Calu3 (cell line): ENCODE results near the gene PPP3R1. TPM values are rescaled to one million over a fixed set of nuclear protein-coding genes. Genes with fewer than 3 reads are reported as not detected.

Experiments used
- BruUV-seq: library from RNA; stranded (reverse); fragments of 400-500 nt; replicated peaks from 2 replicates; lab custom pipeline; 2021; lab: Mats Ljungman, UMichigan
- CTCF ChIA-PET: fragments of 300-600 bp; sonication (Branson Sonifier 250); formaldehyde crosslinking; loops from one replicate; lab custom pipeline; 2022; ENCODE audit warnings: antibody characterized with exemption; lab: Charles Lee
- DNase-seq: peaks from one replicate; pipeline ENCODE4 v3.0.0; 2022
- H3K27ac Mint-ChIP-seq: one replicate; pipeline ENCODE4 v1.8.0; 2022; ENCODE audit warnings: mixed read lengths; ENCODE audit not compliant: unreplicated experiment
- H3K27me3 Mint-ChIP-seq: one replicate; pipeline ENCODE4 v1.8.0; 2022; ENCODE audit warnings: mixed read lengths; ENCODE audit not compliant: unreplicated experiment
- H3K36me3 Mint-ChIP-seq: one replicate; pipeline ENCODE4 v1.8.0; 2022; ENCODE audit warnings: mild to moderate bottlenecking, moderate library complexity, mixed read lengths; ENCODE audit not compliant: insufficient read depth, unreplicated experiment
- H3K4me1 Mint-ChIP-seq: one replicate; pipeline ENCODE4 v1.8.0; 2022; ENCODE audit warnings: mild to moderate bottlenecking, low read depth, mixed read lengths; ENCODE audit not compliant: unreplicated experiment
- H3K4me3 Mint-ChIP-seq: one replicate; pipeline ENCODE4 v1.8.0; 2022; ENCODE audit warnings: mild to moderate bottlenecking, low read depth, moderate library complexity, mixed read lengths; ENCODE audit not compliant: unreplicated experiment
- H3K9me3 Mint-ChIP-seq: one replicate; pipeline ENCODE4 v1.8.0; 2022; ENCODE audit warnings: low read depth, mixed read lengths; ENCODE audit not compliant: unreplicated experiment
- intact Hi-C: fragments of 100-400 bp; cut with micrococcal nuclease; formaldehyde crosslinking; loops from one replicate; pipeline ENCODE4 v1.10.0; 2022; ENCODE audit not compliant: unreplicated experiment
- total RNA-seq: library from RNA; stranded (reverse); gene quantifications from 2 replicates; pipeline ENCODE4 v1.2.3, GENCODE V29; 2022
- TF ChIP-seq, protein P1 (sequence below): fragments of 200-600 bp; IDR thresholded peaks from one replicate; pipeline ENCODE4 v1.8.0; 2022; ENCODE audit warnings: antibody characterized with exemption; ENCODE audit not compliant: unreplicated experiment

PPP3R1 gene
- total RNA-seq, 1 experiment from 2014 or later, result 63.4 TPM

DNA sequence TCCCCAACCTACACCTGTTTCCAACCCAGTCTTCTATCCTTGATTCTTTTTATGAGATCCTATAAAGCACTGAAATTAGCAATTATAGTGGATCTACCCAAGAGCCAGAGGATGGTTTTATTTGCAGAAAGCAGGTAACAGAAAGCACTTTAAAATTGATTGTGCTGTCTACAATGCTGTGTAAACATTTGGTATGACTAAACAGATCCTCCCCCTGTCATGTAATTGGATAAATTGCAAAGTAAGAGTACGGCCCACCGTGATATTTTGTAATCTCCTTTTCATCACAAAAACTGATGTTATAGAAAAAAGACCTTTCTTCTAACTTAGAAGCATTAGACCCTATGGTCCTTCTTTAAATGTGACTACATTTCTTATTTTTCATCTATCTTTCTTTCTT is 11.3 kb upstream of the PPP3R1 start:
- H3K27ac Mint-ChIP-seq, result no peak overlapping the region
- DNase-seq, result no peak
- H3K27me3 Mint-ChIP-seq, result no peaks in the 10 kb centered on the region
- no peaks in the 10 kb centered on the region for H3K9me3 Mint-ChIP-seq
- H3K4me1 Mint-ChIP-seq, result no peaks in the 10 kb centered on the region
- CTCF ChIA-PET, result no interaction called here
- no TSS peak for BruUV-seq
- TF ChIP-seq, protein P1, sequence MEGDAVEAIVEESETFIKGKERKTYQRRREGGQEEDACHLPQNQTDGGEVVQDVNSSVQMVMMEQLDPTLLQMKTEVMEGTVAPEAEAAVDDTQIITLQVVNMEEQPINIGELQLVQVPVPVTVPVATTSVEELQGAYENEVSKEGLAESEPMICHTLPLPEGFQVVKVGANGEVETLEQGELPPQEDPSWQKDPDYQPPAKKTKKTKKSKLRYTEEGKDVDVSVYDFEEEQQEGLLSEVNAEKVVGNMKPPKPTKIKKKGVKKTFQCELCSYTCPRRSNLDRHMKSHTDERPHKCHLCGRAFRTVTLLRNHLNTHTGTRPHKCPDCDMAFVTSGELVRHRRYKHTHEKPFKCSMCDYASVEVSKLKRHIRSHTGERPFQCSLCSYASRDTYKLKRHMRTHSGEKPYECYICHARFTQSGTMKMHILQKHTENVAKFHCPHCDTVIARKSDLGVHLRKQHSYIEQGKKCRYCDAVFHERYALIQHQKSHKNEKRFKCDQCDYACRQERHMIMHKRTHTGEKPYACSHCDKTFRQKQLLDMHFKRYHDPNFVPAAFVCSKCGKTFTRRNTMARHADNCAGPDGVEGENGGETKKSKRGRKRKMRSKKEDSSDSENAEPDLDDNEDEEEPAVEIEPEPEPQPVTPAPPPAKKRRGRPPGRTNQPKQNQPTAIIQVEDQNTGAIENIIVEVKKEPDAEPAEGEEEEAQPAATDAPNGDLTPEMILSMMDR, result no peak
- intact Hi-C loops, result no loop called here
- no peaks in the 10 kb centered on the region for H3K36me3 Mint-ChIP-seq
- no peak overlapping the region for H3K4me3 Mint-ChIP-seq

DNA sequence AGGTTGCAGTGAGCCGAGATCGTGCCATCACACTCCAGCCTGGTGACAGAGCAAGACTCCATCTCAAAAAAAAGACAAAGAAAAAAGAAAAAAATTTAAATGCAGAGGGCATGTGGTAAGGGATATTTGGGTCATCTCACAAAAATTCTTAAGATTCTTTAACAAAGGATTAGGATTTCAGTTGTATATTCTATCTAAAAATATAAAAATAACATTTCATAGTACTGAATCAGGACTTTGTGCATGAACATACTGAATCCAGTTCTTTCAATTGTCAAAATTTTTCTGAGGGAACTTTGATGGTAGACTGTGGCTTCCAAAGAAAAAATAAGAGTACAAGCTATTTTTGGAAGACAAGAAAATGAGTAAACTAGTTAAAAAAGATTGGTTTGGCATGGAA is 6.5 kb upstream of the PPP3R1 start:
- intact Hi-C loops, result no loop called here
- DNase-seq, result no peak
- no peaks in the 10 kb centered on the region for H3K9me3 Mint-ChIP-seq
- peaks cover 11% of the 10 kb centered on the region for H3K4me1 Mint-ChIP-seq
- no TSS peak for BruUV-seq
- H3K27me3 Mint-ChIP-seq, result no peaks in the 10 kb centered on the region
- TF ChIP-seq, protein P1, result no peak
- CTCF ChIA-PET, result no interaction called here
- H3K36me3 Mint-ChIP-seq, result no peaks in the 10 kb centered on the region
- no peak overlapping the region for H3K27ac Mint-ChIP-seq
- H3K4me3 Mint-ChIP-seq, result no peak overlapping the region

DNA sequence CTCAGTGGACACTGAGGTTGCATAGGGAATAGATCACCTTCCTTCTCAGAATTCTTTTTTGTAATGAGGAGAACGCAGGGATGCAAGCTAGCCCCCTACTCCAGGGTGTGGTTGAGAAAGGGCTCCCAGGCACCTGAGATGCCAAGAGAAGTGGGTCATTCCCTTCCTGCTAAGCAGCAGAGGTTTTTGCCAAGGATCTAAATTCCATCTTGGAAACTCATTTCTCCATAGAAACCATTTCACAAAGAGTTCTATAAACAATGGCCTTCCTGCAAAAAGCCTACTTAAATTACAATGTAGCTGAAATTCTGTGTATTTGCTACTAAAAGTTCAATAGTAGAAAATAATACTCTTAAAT is 3.7 kb upstream of the PPP3R1 start:
- no peak overlapping the region for H3K27ac Mint-ChIP-seq
- CTCF ChIA-PET, result no interaction called here

DNA sequence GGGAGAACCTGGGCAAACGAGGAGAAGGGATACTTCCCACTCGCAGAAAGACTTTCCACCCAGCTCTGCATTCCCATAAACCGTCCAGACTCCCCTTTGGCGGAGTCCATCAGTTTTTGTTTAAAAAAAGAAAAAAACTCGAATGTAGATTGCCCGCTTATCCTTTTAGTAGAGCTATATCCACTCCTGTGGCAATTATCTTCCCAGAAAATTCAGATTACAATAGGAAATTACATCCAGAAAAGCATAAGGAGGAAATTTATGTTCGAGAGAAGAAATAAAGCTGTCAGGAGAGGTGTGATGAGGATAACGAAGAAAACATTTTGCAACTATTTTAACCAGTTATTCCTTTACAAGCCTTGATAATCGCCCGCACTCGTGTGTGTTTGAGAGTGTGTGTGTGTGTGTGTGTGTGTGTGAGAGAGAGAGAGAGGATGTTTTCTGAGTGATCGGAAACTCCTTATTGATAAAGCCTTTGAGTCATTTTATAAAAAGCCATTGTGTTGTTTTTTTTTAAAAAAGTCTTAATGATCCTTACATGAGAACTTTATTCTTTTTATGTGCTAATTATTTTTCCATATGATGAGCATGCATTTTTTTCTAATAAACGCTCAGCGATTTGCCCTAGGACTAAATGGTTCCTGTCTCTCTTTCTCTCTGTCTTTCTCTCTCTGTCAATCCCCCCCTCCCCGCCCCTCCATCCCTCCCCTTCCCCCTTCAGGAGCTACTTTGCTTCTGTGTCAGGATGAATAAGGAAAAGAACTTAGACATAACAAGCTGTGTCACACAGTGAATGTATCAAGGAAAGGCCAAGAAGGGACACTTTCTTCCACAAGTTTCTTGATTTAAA is 1.1 kb upstream of the PPP3R1 start:
- H3K9me3 Mint-ChIP-seq, result no peaks in the 10 kb centered on the region
- BruUV-seq, result no TSS peak
- H3K4me3 Mint-ChIP-seq, result peak overlapping the region; percentile 85
- peaks cover 20% of the 10 kb centered on the region for H3K4me1 Mint-ChIP-seq
- peak overlapping the region; percentile 93 for H3K27ac Mint-ChIP-seq
- TF ChIP-seq, protein P1, result no peak
- CTCF ChIA-PET, result interaction anchor here (0.6 kb wide), 1 partner anchor 19 kb away, joined by 3 read pairs; no protein-coding TSS in a partner anchor
- H3K36me3 Mint-ChIP-seq, result peaks cover 39% of the 10 kb centered on the region
- DNase-seq, result peak; percentile 3
- intact Hi-C loops, result no loop called here
- no peaks in the 10 kb centered on the region for H3K27me3 Mint-ChIP-seq

More for the DNA sequence above, 3.7 kb upstream of the PPP3R1 start:
- Mint-ChIP-seq H3K9me3 (no peaks in the 10 kb centered on the region), H3K27me3 (no peaks in the 10 kb centered on the region), H3K4me1 (peaks cover 11% of the 10 kb centered on the region), H3K36me3 (peaks cover 26% of the 10 kb centered on the region), H3K4me3 (no peak overlapping the region)
- no TSS peak for BruUV-seq
- intact Hi-C loops, result no loop called here
- no peak for DNase-seq
- TF ChIP-seq, protein P1, result no peak
